HUES64 (cell line): Measurements from ENCODE around the gene GIPC2.

ENCODE experiments used
- H3K27ac ChIP-seq: 2 replicates; pipeline ENCODE4 v1.7.0; 2013; ENCODE audit warnings: low read depth, low read length, inconsistent platforms
- H3K27me3 ChIP-seq: 2 replicates; pipeline ENCODE4 v1.6.1; 2013; ENCODE audit warnings: mild to moderate bottlenecking, low read length; ENCODE audit not compliant: insufficient read depth
- H3K36me3 ChIP-seq: 2 replicates; pipeline ENCODE4 v1.6.1; 2013; ENCODE audit warnings: mild to moderate bottlenecking, low read length; ENCODE audit not compliant: insufficient read depth
- H3K4me1 ChIP-seq: 2 replicates; pipeline ENCODE4 v1.6.1; 2013; ENCODE audit warnings: mild to moderate bottlenecking, low read length, moderate library complexity; ENCODE audit not compliant: insufficient read depth
- H3K4me3 ChIP-seq: 2 replicates; pipeline ENCODE4 v1.5.1; 2013; ENCODE audit warnings: mild to moderate bottlenecking, low read length, moderate library complexity
- H3K9ac ChIP-seq: 2 replicates; pipeline ENCODE4 v1.6.1; 2013; ENCODE audit warnings: mild to moderate bottlenecking, low read depth, low read length
- H3K9me3 ChIP-seq: 2 replicates; pipeline ENCODE4 v1.6.1; 2013; ENCODE audit warnings: low read depth, low read length; ENCODE audit not compliant: insufficient read depth
- WGBS: fragments of 150-250, 120-280 bp; methylation state at CpG from one replicate; pipeline ENCODE4 v1.1.7; 2013; ENCODE audit warnings: missing lambda C conversion rate; 5-methylcytosine and 5-hydroxymethylcytosine counted together

The GIPC2 gene

GRCh38 chr1:78121710-78122109 lies 75.9 kb downstream of the GIPC2 start:
- H3K27me3 ChIP-seq = no peaks in the 10 kb centered on the region
- no peak overlapping the region for H3K27ac ChIP-seq
- no peaks in the 10 kb centered on the region for H3K36me3 ChIP-seq
- no peak overlapping the region for H3K4me3 ChIP-seq
- peaks cover 9% of the 10 kb centered on the region for H3K4me1 ChIP-seq
- 27% methylated on average over 2 of the region's 2 CpGs for WGBS
- H3K9ac ChIP-seq = 0 out of 2 replicates have a peak overlapping the region, but pooled peaks have one; percentile 2
- no peaks in the 10 kb centered on the region for H3K9me3 ChIP-seq

DNA sequence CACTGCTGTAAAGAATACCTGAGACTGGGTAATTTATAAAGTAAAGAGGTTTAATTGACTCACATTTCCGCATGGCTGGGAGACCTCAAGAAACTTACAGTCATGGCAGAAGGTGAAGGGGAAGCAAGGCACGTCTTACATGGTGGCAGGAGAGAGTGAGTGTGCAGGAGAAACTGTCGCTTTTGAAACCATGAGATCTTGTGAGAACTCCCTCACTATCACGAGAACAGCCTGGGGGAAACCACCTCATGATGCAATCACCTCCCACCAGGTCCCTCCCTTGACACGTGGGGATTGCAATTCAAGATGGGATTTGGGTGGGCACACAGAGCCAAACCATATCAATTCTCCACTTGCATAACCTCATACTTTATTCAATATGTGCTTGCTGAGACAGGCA lies 76.6 kb downstream of the GIPC2 start:
- no peak overlapping the region for H3K4me3 ChIP-seq
- H3K4me1 ChIP-seq = peaks cover 9% of the 10 kb centered on the region
- no peak overlapping the region for H3K9ac ChIP-seq
- H3K36me3 ChIP-seq = no peaks in the 10 kb centered on the region
- H3K27me3 ChIP-seq = no peaks in the 10 kb centered on the region
- 79% methylated on average over 5 of the region's 5 CpGs for WGBS
- no peaks in the 10 kb centered on the region for H3K9me3 ChIP-seq
- no peak overlapping the region for H3K27ac ChIP-seq

DNA sequence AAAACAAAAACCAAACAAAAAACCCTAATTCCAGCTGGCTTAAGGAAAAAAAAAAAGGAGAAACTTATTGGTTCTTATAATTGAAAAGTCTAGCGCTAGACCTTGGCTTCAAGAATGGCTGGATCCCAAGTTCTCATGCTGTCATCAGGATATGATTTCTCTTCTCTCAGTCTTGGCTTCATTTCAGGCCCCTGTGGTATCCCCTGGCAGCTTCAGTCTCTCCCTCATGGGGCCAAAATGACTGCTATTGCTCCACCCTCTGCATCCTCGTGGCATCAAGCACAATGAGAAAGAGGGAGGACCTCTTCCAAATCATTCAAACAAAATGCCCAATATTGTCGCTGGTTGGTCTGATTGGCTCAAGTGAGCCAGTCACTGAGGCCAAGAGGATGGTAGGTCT lies 80.7 kb downstream of the GIPC2 start:
- Histone ChIP-seq H3K4me1 (peaks cover 9% of the 10 kb centered on the region), H3K4me3 (no peak overlapping the region), H3K9ac (no peak overlapping the region), H3K27me3 (no peaks in the 10 kb centered on the region), H3K9me3 (no peaks in the 10 kb centered on the region), H3K36me3 (no peaks in the 10 kb centered on the region), H3K27ac (no peak overlapping the region)
- 92% methylated on average over 3 of the region's 3 CpGs for WGBS

DNA sequence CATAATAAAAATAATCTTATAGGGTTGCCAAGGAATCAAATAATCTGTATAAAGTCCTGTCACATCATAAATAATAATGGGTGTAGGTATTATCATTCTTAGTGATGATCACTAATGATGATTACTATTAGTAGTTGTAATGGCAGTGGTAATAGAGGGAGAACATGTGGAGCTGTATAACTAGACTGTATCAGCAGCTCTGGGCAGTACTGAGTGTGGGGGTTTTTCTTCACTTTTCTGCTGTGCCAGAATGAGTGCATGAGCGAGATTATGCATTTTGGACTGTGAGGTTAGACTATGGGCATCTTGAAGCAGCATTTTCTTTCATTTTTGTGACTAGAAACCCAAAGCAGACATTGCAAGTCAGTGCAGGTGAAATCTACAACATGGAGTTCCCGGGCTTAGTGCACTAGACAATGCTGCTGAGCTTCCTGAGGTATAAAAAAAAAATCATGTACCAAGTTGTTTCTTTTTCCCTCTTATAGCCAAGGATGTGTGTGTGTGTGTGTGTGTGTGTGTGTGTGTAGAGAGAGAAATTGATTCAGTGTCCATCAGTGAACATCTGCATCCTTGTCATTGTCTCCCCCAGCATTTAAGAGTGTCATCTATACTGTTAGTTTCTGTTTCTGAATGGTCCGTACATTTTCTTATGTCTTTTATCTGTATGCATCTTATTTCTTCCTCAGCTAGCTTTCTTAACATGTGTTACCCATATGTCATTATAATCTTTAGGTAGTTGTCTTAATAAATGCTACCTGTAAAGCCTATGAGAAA lies 86.6 kb downstream of the GIPC2 start:
- no peak overlapping the region for H3K9ac ChIP-seq
- no peaks in the 10 kb centered on the region for H3K36me3 ChIP-seq
- H3K27ac ChIP-seq = no peak overlapping the region
- no peaks in the 10 kb centered on the region for H3K9me3 ChIP-seq
- no peaks in the 10 kb centered on the region for H3K4me1 ChIP-seq
- H3K27me3 ChIP-seq = no peaks in the 10 kb centered on the region
- no peak overlapping the region for H3K4me3 ChIP-seq
- 88% methylated on average over 3 of the region's 3 CpGs for WGBS

DNA sequence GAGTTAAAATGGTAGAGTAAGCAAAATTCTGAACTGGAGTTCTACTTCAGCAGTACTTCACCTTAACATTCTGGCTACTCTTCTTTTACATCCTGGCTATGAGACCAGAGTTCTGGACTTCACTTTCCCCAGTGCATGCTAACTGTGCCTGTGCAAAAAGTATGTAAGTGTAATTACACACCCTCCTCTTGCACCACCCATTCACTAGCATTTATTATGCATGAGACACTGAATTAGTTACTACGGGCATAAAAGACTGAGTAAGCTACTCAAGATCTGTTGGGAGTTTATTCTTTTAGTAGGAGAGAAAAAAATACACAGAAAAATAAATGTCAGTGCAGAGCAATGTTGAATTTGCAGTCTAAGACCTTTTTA lies 87.2 kb downstream of the GIPC2 start:
- no peaks in the 10 kb centered on the region for H3K9me3 ChIP-seq
- WGBS = 100% methylated on average over 1 of the region's 1 CpG

DNA sequence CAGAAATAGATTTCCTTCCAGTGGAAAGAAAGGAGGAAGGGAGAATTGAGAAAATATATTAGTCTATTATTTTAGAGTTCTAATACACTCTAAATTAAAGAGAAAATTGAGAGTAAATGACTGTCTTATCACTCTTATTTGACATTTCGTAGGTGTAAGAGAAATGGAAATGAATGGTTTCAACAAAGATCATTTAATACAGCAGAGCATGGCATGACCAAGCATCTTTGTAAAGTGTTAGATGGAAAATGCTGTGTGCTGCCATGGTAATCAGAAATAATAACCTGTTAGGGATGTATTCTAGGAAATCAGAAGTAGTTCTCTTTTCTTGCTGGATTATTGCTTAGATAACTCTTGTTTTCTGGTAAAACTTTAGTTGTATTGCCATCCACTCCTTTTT lies 90.9 kb downstream of the GIPC2 start:
- Histone ChIP-seq H3K4me1 (no peaks in the 10 kb centered on the region), H3K27me3 (no peaks in the 10 kb centered on the region), H3K9ac (no peak overlapping the region), H3K27ac (no peak overlapping the region), H3K36me3 (no peaks in the 10 kb centered on the region), H3K9me3 (no peaks in the 10 kb centered on the region), H3K4me3 (no peak overlapping the region)
- 71% methylated on average over 1 of the region's 1 CpG for WGBS

More for the DNA sequence above, 87.2 kb downstream of the GIPC2 start:
- no peak overlapping the region for H3K27ac ChIP-seq
- no peaks in the 10 kb centered on the region for H3K27me3 ChIP-seq
- H3K9ac ChIP-seq = no peak overlapping the region
- no peaks in the 10 kb centered on the region for H3K4me1 ChIP-seq
- H3K36me3 ChIP-seq = no peaks in the 10 kb centered on the region
- H3K4me3 ChIP-seq = no peak overlapping the region

DNA sequence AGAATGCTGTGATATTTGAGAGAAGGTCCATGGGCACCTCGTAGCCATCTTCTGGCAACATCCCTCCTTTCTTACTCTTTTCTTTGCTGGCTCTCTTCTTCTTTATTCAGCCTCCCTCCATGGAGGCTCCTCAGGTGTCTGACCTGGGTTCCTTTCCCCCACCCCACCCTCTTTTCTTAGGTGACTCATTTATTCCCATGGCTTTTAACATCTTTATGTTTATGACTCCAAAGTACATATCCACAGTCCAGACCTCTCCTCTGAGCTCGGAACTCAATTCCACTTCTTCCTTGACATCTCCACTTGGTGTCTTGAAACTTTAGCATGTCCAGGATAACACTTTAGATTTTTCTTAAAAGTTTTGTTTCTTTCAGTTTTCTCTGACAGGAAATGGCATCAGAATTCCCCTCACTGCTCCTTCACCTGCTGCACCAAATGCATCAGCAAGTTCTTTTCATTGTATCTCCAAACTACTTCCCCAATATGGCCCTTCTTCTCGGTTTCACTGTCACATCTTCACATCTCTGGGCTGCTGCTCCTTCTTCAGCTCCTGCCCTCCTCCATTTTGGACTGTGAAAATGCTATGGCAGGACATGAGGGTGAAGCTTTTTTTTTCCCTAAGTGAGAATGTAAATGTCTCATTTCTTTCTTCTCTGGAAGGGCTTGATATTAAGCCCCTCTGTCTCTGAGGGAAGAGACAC lies 95.9 kb downstream of the GIPC2 start:
- no peak overlapping the region for H3K4me3 ChIP-seq
- H3K9ac ChIP-seq = no peak overlapping the region
- H3K4me1 ChIP-seq = no peaks in the 10 kb centered on the region
- H3K36me3 ChIP-seq = no peaks in the 10 kb centered on the region
- 87% methylated on average over 3 of the region's 3 CpGs for WGBS
- H3K9me3 ChIP-seq = no peaks in the 10 kb centered on the region
- H3K27me3 ChIP-seq = no peaks in the 10 kb centered on the region
- H3K27ac ChIP-seq = no peak overlapping the region

DNA sequence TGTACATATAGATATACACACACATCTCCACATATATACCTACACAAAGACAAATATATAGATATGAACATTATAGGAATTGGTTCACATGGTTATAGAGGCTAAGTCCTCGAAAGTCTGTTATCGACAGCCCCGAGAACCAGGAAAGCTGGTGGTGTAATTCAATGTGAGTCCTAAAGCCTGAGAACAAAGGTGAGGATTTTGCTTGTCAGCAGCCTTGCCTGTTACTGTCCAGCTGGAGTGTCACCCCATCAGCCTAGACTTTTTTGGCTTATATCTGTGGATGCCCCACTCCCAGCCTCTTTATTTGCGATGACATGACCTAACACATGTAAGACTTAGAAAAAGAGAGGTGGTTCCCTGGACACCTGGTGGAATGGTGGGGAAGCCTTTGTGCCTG lies 97.0 kb downstream of the GIPC2 start:
- no peak overlapping the region for H3K4me3 ChIP-seq
- H3K36me3 ChIP-seq = no peaks in the 10 kb centered on the region
- H3K27me3 ChIP-seq = no peaks in the 10 kb centered on the region
- 95% methylated on average over 4 of the region's 4 CpGs for WGBS
- no peaks in the 10 kb centered on the region for H3K4me1 ChIP-seq
- no peaks in the 10 kb centered on the region for H3K9me3 ChIP-seq
- H3K27ac ChIP-seq = no peak overlapping the region
- no peak overlapping the region for H3K9ac ChIP-seq

GRCh38 chr1:78143152-78143551 lies 97.4 kb downstream of the GIPC2 start:
- Histone ChIP-seq H3K4me1 (no peaks in the 10 kb centered on the region), H3K27me3 (no peaks in the 10 kb centered on the region), H3K9ac (no peak overlapping the region), H3K9me3 (no peaks in the 10 kb centered on the region), H3K27ac (no peak overlapping the region), H3K4me3 (no peak overlapping the region), H3K36me3 (no peaks in the 10 kb centered on the region)
- WGBS = 82% methylated on average over 2 of the region's 4 CpGs

- H3K9ac ChIP-seq = no peak overlapping the region
- 75% methylated on average over 2 of the region's 2 CpGs for WGBS
- H3K36me3 ChIP-seq = no peaks in the 10 kb centered on the region
- no peaks in the 10 kb centered on the region for H3K9me3 ChIP-seq
- H3K4me3 ChIP-seq = no peak overlapping the region
- no peaks in the 10 kb centered on the region for H3K4me1 ChIP-seq
- H3K27me3 ChIP-seq = no peaks in the 10 kb centered on the region
- no peak overlapping the region for H3K27ac ChIP-seq
Measured at GRCh38 chr1:78143673-78144072, 97.9 kb downstream of the GIPC2 start.

DNA sequence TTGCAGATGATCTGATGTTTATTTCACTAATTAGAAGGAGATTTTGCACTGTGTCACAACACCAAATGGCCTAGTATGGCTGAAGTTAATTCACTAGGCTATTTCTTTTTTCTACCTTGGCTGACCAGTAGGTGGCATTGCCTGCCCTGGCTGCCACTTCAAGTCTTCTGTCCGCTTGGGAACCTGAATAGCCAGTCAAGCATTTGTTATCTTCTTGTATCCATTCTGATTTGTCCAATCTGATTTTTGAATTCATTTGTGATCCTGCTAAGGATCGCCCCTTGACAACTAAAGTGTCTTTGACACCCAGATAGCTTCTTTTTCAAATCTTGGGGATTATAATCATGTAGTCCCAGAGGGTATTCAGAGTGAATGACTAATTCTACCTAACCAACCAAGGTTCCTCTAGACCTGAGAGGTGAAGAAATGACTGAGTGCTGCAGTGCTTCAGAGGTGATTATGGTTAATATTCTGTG lies 99.4 kb downstream of the GIPC2 start:
- no peak overlapping the region for H3K4me3 ChIP-seq
- H3K4me1 ChIP-seq = no peaks in the 10 kb centered on the region
- H3K27ac ChIP-seq = no peak overlapping the region
- H3K27me3 ChIP-seq = no peaks in the 10 kb centered on the region
- H3K9me3 ChIP-seq = no peaks in the 10 kb centered on the region
- WGBS = 9% methylated on average over 2 of the region's 2 CpGs
- no peaks in the 10 kb centered on the region for H3K36me3 ChIP-seq
- no peak overlapping the region for H3K9ac ChIP-seq
